ENCODE data around the gene CITED4. TPM values are rescaled to one million over a fixed set of nuclear protein-coding genes. Genes with fewer than 3 reads are reported as not detected.

CITED4 gene
- polyA plus RNA-seq, 3 donors, result 2.4 to 18.8 (median 17.1) TPM

DNA sequence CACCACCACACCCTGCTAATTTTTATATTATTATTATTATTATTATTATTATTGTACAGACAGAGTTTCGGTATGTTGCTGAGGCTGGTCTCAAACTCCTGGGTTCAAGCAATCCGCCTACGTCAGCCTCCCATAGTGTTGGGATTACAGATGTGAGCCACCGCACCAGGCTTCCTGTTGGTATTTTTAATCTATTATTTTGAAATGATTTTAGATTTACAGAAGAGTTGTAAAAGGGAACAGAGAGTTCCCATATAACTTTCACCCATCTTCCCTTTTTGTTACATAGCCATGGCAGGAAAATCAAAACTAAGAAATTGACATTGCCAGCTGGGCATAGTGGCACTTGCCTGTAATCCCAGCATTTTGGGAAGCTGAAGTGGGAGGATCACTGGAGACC is 42.9 kb upstream of the CITED4 start:
- Mint-ChIP-seq H3K36me3 (peaks cover 0 to 2% of the 10 kb centered on the region in 2 donors), H3K9me3 (no peaks in the 10 kb centered on the region), H3K4me3 (no peak overlapping the region), H3K4me1 (peaks cover 47% of the 10 kb centered on the region), H3K27ac (peak overlapping the region in 4 of 7 donors; percentile 38 to 69 (median 60)), H3K27me3 (ENCODE audit: low read depth in 3 of 3) (peaks cover 0 to 4% (median 0%) of the 10 kb centered on the region in 3 donors)
- H3K27me3 ChIP-seq (ENCODE audit: control insufficient read depth in 2 of 2, insufficient read depth in 2 of 2, low read length in 2 of 2), result no peaks in the 10 kb centered on the region
- TF ChIP-seq, protein P1, sequence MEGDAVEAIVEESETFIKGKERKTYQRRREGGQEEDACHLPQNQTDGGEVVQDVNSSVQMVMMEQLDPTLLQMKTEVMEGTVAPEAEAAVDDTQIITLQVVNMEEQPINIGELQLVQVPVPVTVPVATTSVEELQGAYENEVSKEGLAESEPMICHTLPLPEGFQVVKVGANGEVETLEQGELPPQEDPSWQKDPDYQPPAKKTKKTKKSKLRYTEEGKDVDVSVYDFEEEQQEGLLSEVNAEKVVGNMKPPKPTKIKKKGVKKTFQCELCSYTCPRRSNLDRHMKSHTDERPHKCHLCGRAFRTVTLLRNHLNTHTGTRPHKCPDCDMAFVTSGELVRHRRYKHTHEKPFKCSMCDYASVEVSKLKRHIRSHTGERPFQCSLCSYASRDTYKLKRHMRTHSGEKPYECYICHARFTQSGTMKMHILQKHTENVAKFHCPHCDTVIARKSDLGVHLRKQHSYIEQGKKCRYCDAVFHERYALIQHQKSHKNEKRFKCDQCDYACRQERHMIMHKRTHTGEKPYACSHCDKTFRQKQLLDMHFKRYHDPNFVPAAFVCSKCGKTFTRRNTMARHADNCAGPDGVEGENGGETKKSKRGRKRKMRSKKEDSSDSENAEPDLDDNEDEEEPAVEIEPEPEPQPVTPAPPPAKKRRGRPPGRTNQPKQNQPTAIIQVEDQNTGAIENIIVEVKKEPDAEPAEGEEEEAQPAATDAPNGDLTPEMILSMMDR (IDR thresholded peaks at IDR 0.05), result no peak
- H3K79me2 ChIP-seq (ENCODE audit: insufficient read depth, low read length), result no peaks in the 10 kb centered on the region
- H3K36me3 ChIP-seq (replicated peaks in 1 of 2; ENCODE audit: control insufficient read depth in 1 of 2, insufficient read depth in 2 of 2, low read length in 2 of 2), result no peaks in the 10 kb centered on the region
- peak overlapping the region; percentile 11 for H3K4me2 ChIP-seq (replicated peaks; ENCODE audit: extremely low read depth, low read length, poor library complexity, severe bottlenecking)
- H2AFZ ChIP-seq (ENCODE audit: insufficient read depth, low read depth, low read length, poor library complexity, severe bottlenecking), result no peak overlapping the region
- H4K20me1 ChIP-seq (ENCODE audit: insufficient read depth, low read length), result no peaks in the 10 kb centered on the region
- no CpG with 5 or more reads among the region's 4 CpGs for WGBS (ENCODE audit: insufficient coverage)
- no peaks in the 10 kb centered on the region for H3K9me3 ChIP-seq (replicated peaks in 1 of 2; ENCODE audit: control insufficient read depth in 1 of 2, insufficient read depth in 1 of 2, low read length in 2 of 2)
- intact Hi-C loops (cut with micrococcal nuclease), result no loop called here
- no peak overlapping the region for H3K9ac ChIP-seq (ENCODE audit: insufficient read depth, low read length, poor library complexity, severe bottlenecking)
- peak overlapping the region in 1 of 2 donors; percentile 60 for H3K27ac ChIP-seq (ENCODE audit: low read depth in 1 of 2, low read length in 2 of 2)
- H3K4me1 ChIP-seq (ENCODE audit: control insufficient read depth in 1 of 2, insufficient read depth in 2 of 2, low read length in 2 of 2), result peaks cover 35 to 38% of the 10 kb centered on the region in 2 donors
- H3K4me3 ChIP-seq (replicated peaks in 1 of 3; ENCODE audit: low read depth in 2 of 3, low read length in 3 of 3), result peak overlapping the region in 1 of 3 experiments; percentile 19
- DNase-seq, result peak; percentile 23 to 50 (median 37)

DNA sequence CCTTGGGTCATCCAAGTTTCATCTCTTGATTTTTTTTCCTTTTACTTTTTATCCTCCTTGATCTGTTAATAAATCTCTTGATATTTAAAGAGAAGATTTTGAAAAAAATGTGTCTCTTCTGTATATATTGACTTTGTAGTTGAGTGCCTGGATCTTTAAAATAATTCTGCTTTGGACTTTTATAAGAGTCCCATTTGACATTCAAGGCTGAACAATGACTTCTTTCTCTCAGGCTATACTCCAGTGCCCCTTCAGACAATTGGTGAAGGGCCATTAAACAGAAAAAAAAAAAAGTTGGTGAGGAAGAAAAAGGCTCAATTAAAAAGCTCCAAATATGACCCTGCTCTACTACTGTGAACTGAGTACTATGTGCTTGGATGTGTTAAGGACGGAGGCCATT is 40.9 kb upstream of the CITED4 start:
- Histone ChIP-seq H4K20me1 (ENCODE audit: insufficient read depth, low read length) (no peaks in the 10 kb centered on the region), H2AFZ (ENCODE audit: insufficient read depth, low read depth, low read length, poor library complexity, severe bottlenecking) (no peak overlapping the region), H3K79me2 (ENCODE audit: insufficient read depth, low read length) (no peaks in the 10 kb centered on the region), H3K4me1 (ENCODE audit: control insufficient read depth in 1 of 2, insufficient read depth in 2 of 2, low read length in 2 of 2) (peaks cover 48 to 55% of the 10 kb centered on the region in 2 donors), H3K9me3 (replicated peaks in 1 of 2; ENCODE audit: control insufficient read depth in 1 of 2, insufficient read depth in 1 of 2, low read length in 2 of 2) (no peaks in the 10 kb centered on the region), H3K4me2 (replicated peaks; ENCODE audit: extremely low read depth, low read length, poor library complexity, severe bottlenecking) (no peak overlapping the region), H3K4me3 (replicated peaks in 1 of 3; ENCODE audit: low read depth in 2 of 3, low read length in 3 of 3) (no peak overlapping the region), H3K9ac (ENCODE audit: insufficient read depth, low read length, poor library complexity, severe bottlenecking) (no peak overlapping the region), H3K27me3 (ENCODE audit: control insufficient read depth in 2 of 2, insufficient read depth in 2 of 2, low read length in 2 of 2) (no peaks in the 10 kb centered on the region), H3K27ac (ENCODE audit: low read depth in 1 of 2, low read length in 2 of 2) (no peak overlapping the region), H3K36me3 (replicated peaks in 1 of 2; ENCODE audit: control insufficient read depth in 1 of 2, insufficient read depth in 2 of 2, low read length in 2 of 2) (no peaks in the 10 kb centered on the region)
- TF ChIP-seq, protein P1 (IDR thresholded peaks at IDR 0.05), result no peak
- intact Hi-C loops (cut with micrococcal nuclease), result no loop called here
- Mint-ChIP-seq H3K4me1 (peaks cover 59% of the 10 kb centered on the region), H3K27ac (no peak overlapping the region), H3K36me3 (peaks cover 0 to 2% of the 10 kb centered on the region in 2 donors), H3K27me3 (ENCODE audit: low read depth in 3 of 3) (peaks cover 0 to 4% (median 0%) of the 10 kb centered on the region in 3 donors), H3K9me3 (no peaks in the 10 kb centered on the region), H3K4me3 (no peak overlapping the region)
- no CpG with 5 or more reads among the region's 1 CpG for WGBS (ENCODE audit: insufficient coverage)
- no peak for DNase-seq

Data from CD14-positive monocyte (primary cell).